HepG2 (cell line): Measurements from ENCODE around the gene HBQ1. TPM values are rescaled to one million over a fixed set of nuclear protein-coding genes. Genes with fewer than 3 reads are reported as not detected.

Experiments
- ATAC-seq: fragments of 200-7000 bp; cut with Tn5 transposase; 3 replicates; pipeline ENCODE4 v1.9.1; 2020; ENCODE audit warnings: mild to moderate bottlenecking, moderate library complexity
- BruUV-seq: library from RNA; stranded (reverse); fragments of 400-500 nt; replicated peaks from 2 replicates; lab custom pipeline; 2021; lab: Mats Ljungman, UMichigan
- CTCF ChIA-PET: fragments of 300-600 bp; formaldehyde crosslinking; extraction: SDS; loops from one replicate; lab custom pipeline; 2021; ENCODE audit warnings: low total read pairs, inconsistent platforms, low intra/inter-chr PET ratio; lab: Yijun Ruan, JAX
- POLR2A ChIA-PET: fragments of 350-600 bp; sonication (Branson Sonifier 250); formaldehyde crosslinking; loops from one replicate; lab custom pipeline; 2020; ENCODE audit warnings: antibody characterized with exemption, inconsistent platforms; lab: Yijun Ruan, JAX
- DNase-seq: peaks from one replicate; pipeline ENCODE4 v3.0.0-alpha.2; 2015; ENCODE audit warnings: low spot score
- FAIRE-seq: peaks from 3 replicates; lab custom pipeline; 2011; peaks lifted over from hg19 to GRCh38; lab: Jason Lieb, UNC
- H2AFZ ChIP-seq: one replicate; pipeline ENCODE4 v1.6.1; 2011; ENCODE audit warnings: low read length, inconsistent platforms
- H3K27ac ChIP-seq: fragments of 300-600 bp; 3 replicates; pipeline ENCODE4 v1.8.0; 2011; ENCODE audit warnings: mixed run types, mild to moderate bottlenecking, mixed read lengths, low read length, inconsistent platforms; ENCODE audit not compliant: insufficient read depth; ENCODE audit errors: extremely low read length
- H3K27me3 ChIP-seq, 2 experiments: fragments of 200-600 bp in 1 of 2; 2 replicates in 1 of 2; 3 replicates in 1 of 2; pipeline versions ENCODE4 v1.6.0 to v1.8.0; 2011; ENCODE audit warnings: low read length in 2 of 2, mild to moderate bottlenecking in 2 of 2, moderate library complexity in 2 of 2, inconsistent platforms in 1 of 2; ENCODE audit not compliant: insufficient read depth in 2 of 2, control insufficient read depth in 1 of 2
- H3K36me3 ChIP-seq, 2 experiments: fragments of 200-600 bp in 1 of 2; replicated peaks in 1 of 2; 2 replicates in 1 of 2; 3 replicates in 1 of 2; pipeline versions ENCODE4 v1.5.1 to v1.8.0; 2011; ENCODE audit warnings: low read length in 2 of 2, inconsistent platforms in 1 of 2; ENCODE audit not compliant: insufficient read depth in 2 of 2, control insufficient read depth in 1 of 2
- H3K4me1 ChIP-seq: 2 replicates; pipeline ENCODE4 v1.5.1; 2012; ENCODE audit warnings: low read length, inconsistent platforms; ENCODE audit not compliant: insufficient read depth
- H3K4me2 ChIP-seq: 2 replicates; pipeline ENCODE4 v1.6.0; 2011; ENCODE audit warnings: low read depth, low read length, inconsistent platforms
- H3K4me3 ChIP-seq, 3 experiments: fragments of 200-600 bp in 1 of 3; sonication (generic), shearing (Covaris generic) in 1 of 3; replicated peaks in 1 of 3; 2 replicates each; pipeline ENCODE4 v1.5.1; 2011 to 2016; ENCODE audit warnings: low read length in 3 of 3, inconsistent platforms in 2 of 3, low read depth in 2 of 3, mild to moderate bottlenecking in 2 of 3, control low read depth in 1 of 3, mixed read lengths in 1 of 3; ENCODE audit not compliant: insufficient read depth in 1 of 3
- H3K79me2 ChIP-seq: one replicate; pipeline ENCODE4 v1.6.1; 2011; ENCODE audit warnings: low read length, inconsistent platforms; ENCODE audit not compliant: insufficient read depth
- H3K9ac ChIP-seq: 2 replicates; pipeline ENCODE4 v1.6.0; 2011; ENCODE audit warnings: mild to moderate bottlenecking, low read depth, low read length, inconsistent platforms; ENCODE audit not compliant: insufficient read depth
- H3K9me3 ChIP-seq: 2 replicates; pipeline ENCODE4 v1.5.1; 2012; ENCODE audit warnings: mild to moderate bottlenecking, low read length
- H4K20me1 ChIP-seq: 2 replicates; pipeline ENCODE4 v1.6.0; 2011; ENCODE audit warnings: inconsistent platforms, mild to moderate bottlenecking, low read length, moderate library complexity; ENCODE audit not compliant: insufficient read depth
- DRAP1 ChIP-seq: IDR thresholded peaks from 2 replicates; pipeline ENCODE4 v1.6.1; 2016; ENCODE audit warnings: missing genetic modification reagents, missing compliant biosample characterization
- FIP1L1 ChIP-seq: fragments of 200-400 bp; formaldehyde crosslinking; IDR thresholded peaks from 2 replicates; pipeline ENCODE4 v1.6.1; 2018; ENCODE audit warnings: low read depth, mild to moderate bottlenecking, low read length, moderate library complexity, borderline replicate concordance; ENCODE audit not compliant: insufficient read depth
- FOXC1 ChIP-seq: sonication (generic); formaldehyde crosslinking; IDR thresholded peaks from 2 replicates; pipeline ENCODE4 v1.8.0; 2022; ENCODE audit warnings: mild to moderate bottlenecking, missing genetic modification reagents, borderline replicate concordance
- FOXK2 ChIP-seq: fragments of 450-650 bp; IDR thresholded peaks from 2 replicates; pipeline ENCODE4 v1.6.1; 2016
- HDAC6 ChIP-seq: fragments of 200-600 bp; sonication (generic); IDR thresholded peaks from 2 replicates; pipeline ENCODE4 v1.7.0; 2017; ENCODE audit warnings: mild to moderate bottlenecking, antibody characterized with exemption, low read length, low read depth
- HOXA9 ChIP-seq: sonication (generic); formaldehyde crosslinking; IDR thresholded peaks from 2 replicates; pipeline ENCODE4 v1.8.1; 2022; ENCODE audit warnings: missing genetic modification reagents, mild to moderate bottlenecking, moderate library complexity, borderline replicate concordance
- NFYB ChIP-seq: sonication (generic); formaldehyde crosslinking; IDR thresholded peaks from 2 replicates; pipeline ENCODE4 v1.4.0; 2020; ENCODE audit warnings: missing genetic modification reagents
- ONECUT2 ChIP-seq: sonication (generic); formaldehyde crosslinking; IDR thresholded peaks from 2 replicates; pipeline ENCODE4 v1.4.0; 2020; ENCODE audit warnings: missing genetic modification reagents
- SP2 ChIP-seq: sonication (generic); formaldehyde crosslinking; IDR thresholded peaks from 2 replicates; pipeline ENCODE4 v1.5.1; 2020; ENCODE audit warnings: mild to moderate bottlenecking, missing genetic modification reagents
- ZNF256 ChIP-seq: sonication (generic); formaldehyde crosslinking; conservative IDR thresholded peaks from 2 replicates; pipeline ENCODE4 v1.4.0; 2020; ENCODE audit warnings: missing genetic modification reagents
- WGBS: methylation state at CpG from one replicate; pipeline ENCODE4 v1.1.6; 2017; ENCODE audit warnings: low lambda C conversion rate; 5-methylcytosine and 5-hydroxymethylcytosine counted together
- in situ Hi-C: cut with HindIII; loops from 2 replicates; pipeline ENCODE4 v1.10.0; 2017; ENCODE audit warnings: low pct_unique_long_range_greater_than_20kb; ENCODE audit not compliant: extremely low pct_ligation_motif_present
- intact Hi-C: fragments of 100-400 bp; cut with micrococcal nuclease; formaldehyde crosslinking; loops from one replicate; pipeline ENCODE4 v1.10.0; 2022; ENCODE audit not compliant: unreplicated experiment
- polyA plus RNA-seq, 8 experiments: library from polyadenylated mRNA; depleted of rRNA in 3 of 8; stranded (reverse) in 7 of 8; unstranded in 1 of 8; fragments of >200 nt; fragmentation: Illumina TruSeq in 4 of 8; extraction: Trizol in 4 of 8; gene quantifications; 2 replicates each; pipeline versions ENCODE4 v1.2.1 to v1.2.3, GENCODE V29; 2011 to 2016; ENCODE audit warnings: low read depth in 4 of 8, missing spikeins in 1 of 8, mixed read lengths in 1 of 8; ENCODE audit not compliant: insufficient read depth in 1 of 8
- total RNA-seq, 5 experiments: library from RNA; depleted of rRNA; stranded (reverse); fragments of >200 nt; fragmentation: Illumina TruSeq; extraction: Trizol; gene quantifications; 2 replicates each; pipeline ENCODE4 v1.2.3, GENCODE V29; 2016; ENCODE audit warnings: low read depth in 1 of 5
- TF ChIP-seq, protein P1 (sequence below): IDR thresholded peaks from 2 replicates; pipeline ENCODE4 v1.6.1; 2016; ENCODE audit warnings: low read depth, missing genetic modification reagents, missing compliant biosample characterization
- TF ChIP-seq, protein P2 (sequence below): IDR thresholded peaks from 2 replicates; pipeline ENCODE4 v1.6.1; 2016; ENCODE audit warnings: missing compliant biosample characterization, missing genetic modification reagents, borderline replicate concordance

Gene HBQ1
- total and polyA plus RNA-seq, 2 of the 13 experiments (the other 11 are each of a cell fraction or from before 2014, with no cell fraction given), result 4.9 to 7.4 TPM

DNA sequence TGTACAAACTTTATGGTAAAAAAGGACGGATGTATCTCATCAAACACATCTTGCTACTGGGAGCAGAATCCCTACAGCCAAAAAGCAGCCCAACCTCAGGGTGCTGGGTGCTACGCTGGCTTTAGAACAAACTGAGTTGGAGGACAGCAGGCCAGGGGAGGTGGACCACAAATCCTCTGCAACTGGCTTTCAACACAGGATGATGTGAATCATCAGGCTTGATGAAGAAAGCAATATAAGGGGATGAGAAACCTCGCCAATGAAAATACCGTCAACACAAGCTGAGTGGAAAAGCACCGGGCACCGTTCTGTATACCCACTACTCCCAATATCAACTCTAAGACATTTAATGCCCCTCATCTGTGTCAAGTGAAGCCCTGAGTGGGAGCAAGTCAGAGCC is 14.3 kb downstream of the HBQ1 start (continued):
- TF ChIP-seq, protein P1, sequence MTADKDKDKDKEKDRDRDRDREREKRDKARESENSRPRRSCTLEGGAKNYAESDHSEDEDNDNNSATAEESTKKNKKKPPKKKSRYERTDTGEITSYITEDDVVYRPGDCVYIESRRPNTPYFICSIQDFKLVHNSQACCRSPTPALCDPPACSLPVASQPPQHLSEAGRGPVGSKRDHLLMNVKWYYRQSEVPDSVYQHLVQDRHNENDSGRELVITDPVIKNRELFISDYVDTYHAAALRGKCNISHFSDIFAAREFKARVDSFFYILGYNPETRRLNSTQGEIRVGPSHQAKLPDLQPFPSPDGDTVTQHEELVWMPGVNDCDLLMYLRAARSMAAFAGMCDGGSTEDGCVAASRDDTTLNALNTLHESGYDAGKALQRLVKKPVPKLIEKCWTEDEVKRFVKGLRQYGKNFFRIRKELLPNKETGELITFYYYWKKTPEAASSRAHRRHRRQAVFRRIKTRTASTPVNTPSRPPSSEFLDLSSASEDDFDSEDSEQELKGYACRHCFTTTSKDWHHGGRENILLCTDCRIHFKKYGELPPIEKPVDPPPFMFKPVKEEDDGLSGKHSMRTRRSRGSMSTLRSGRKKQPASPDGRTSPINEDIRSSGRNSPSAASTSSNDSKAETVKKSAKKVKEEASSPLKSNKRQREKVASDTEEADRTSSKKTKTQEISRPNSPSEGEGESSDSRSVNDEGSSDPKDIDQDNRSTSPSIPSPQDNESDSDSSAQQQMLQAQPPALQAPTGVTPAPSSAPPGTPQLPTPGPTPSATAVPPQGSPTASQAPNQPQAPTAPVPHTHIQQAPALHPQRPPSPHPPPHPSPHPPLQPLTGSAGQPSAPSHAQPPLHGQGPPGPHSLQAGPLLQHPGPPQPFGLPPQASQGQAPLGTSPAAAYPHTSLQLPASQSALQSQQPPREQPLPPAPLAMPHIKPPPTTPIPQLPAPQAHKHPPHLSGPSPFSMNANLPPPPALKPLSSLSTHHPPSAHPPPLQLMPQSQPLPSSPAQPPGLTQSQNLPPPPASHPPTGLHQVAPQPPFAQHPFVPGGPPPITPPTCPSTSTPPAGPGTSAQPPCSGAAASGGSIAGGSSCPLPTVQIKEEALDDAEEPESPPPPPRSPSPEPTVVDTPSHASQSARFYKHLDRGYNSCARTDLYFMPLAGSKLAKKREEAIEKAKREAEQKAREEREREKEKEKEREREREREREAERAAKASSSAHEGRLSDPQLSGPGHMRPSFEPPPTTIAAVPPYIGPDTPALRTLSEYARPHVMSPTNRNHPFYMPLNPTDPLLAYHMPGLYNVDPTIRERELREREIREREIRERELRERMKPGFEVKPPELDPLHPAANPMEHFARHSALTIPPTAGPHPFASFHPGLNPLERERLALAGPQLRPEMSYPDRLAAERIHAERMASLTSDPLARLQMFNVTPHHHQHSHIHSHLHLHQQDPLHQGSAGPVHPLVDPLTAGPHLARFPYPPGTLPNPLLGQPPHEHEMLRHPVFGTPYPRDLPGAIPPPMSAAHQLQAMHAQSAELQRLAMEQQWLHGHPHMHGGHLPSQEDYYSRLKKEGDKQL (CRISPR knock-in tag), result no peak

GRCh38 chr16:200388-200787 is 20.1 kb downstream of the HBQ1 start:
- Histone ChIP-seq H3K79me2 (no peaks in the 10 kb centered on the region), H3K4me3 (no peak overlapping the region), H3K36me3 (peaks cover 24 to 72% of the 10 kb centered on the region in 2 experiments), H3K27ac (no peak overlapping the region), H3K27me3 (no peaks in the 10 kb centered on the region), H3K4me2 (no peak overlapping the region), H3K9ac (no peak overlapping the region), H3K9me3 (no peaks in the 10 kb centered on the region), H2AFZ (no peak overlapping the region), H4K20me1 (no peaks in the 10 kb centered on the region), H3K4me1 (no peaks in the 10 kb centered on the region)
- 97% methylated on average over 5 of the region's 5 CpGs for WGBS
- BruUV-seq, result no TSS peak
- intact Hi-C loops, result no loop called here
- in situ Hi-C loops, result no loop called here
- ChIA-PET CTCF (no interaction called here), POLR2A (no interaction called here)
- TF ChIP-seq FOXC1 (CRISPR knock-in tag) (no peak), FIP1L1 (no peak), ZNF256 (no peak), FOXK2 (no peak), ONECUT2 (CRISPR knock-in tag) (no peak), NFYB (CRISPR knock-in tag) (no peak), HDAC6 (no peak), SP2 (no peak), HOXA9 (CRISPR knock-in tag) (no peak), DRAP1 (CRISPR knock-in tag) (no peak)
- TF ChIP-seq, protein P2, sequence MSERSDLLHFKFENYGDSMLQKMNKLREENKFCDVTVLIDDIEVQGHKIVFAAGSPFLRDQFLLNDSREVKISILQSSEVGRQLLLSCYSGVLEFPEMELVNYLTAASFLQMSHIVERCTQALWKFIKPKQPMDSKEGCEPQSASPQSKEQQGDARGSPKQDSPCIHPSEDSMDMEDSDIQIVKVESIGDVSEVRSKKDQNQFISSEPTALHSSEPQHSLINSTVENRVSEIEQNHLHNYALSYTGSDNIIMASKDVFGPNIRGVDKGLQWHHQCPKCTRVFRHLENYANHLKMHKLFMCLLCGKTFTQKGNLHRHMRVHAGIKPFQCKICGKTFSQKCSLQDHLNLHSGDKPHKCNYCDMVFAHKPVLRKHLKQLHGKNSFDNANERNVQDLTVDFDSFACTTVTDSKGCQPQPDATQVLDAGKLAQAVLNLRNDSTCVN (CRISPR knock-in tag), result no peak
- DNase-seq (no peak), FAIRE-seq (no peak), ATAC-seq (no peak)
